Pons (tissue), 1 donor: ENCODE measurements around the gene RPL22.

Experiments used
- DNase-seq: peaks from one replicate; pipeline ENCODE4 v3.0.0-alpha.2; 2016; ENCODE audit warnings: low spot score

RPL22 gene

DNA sequence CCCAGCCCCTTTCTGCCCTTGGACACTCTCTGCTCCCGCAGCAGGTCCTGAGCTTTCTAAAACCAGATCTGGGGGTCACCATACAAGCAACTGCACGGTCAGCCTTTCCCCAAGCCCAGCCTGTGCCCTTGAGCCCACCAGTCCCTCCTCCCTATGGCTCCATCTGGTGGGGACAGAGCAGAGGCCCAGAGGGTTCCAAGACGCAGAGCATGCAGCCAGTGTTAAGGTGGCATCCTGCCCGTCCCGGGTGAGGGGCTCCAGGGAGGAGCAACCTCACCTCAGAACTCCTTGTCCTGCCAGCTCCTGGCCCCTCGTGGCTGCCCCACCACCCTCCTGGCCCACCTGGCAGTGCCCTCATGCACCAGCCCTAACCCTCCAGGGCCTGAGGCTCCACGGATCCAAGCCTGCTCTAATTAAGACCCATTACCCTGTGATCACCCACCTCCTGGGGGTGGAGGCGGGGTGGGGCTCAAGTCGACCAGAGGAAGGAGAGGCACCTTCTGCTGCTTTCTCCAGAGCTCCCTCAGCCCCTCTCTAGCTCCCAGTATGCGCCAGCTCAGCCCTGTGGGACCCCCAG is 27.8 kb downstream of the RPL22 start:
- no peak for DNase-seq

DNA sequence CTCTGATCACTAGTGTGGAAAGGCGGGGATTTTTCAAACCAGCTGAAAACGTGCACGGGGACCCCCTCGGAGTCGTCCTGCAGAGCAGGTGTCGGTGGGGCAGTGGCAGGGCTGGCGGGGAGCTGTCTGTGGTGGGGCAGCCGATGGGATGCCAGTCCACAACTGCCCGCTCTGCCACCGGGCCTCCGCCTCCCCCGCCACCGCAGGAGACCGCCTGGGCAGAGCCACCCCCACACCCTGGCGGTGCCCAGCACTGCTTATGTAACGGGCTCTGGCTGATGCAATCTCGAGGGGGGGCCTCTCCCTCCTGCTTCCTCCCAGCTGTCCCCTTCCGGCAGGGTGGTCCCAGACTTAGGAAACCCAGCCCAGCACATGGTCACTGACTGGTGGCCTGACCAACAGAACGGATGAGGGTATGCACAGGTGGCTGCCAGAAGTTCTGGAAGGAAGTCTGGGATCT is 28.6 kb downstream of the RPL22 start:
- no peak for DNase-seq

DNA sequence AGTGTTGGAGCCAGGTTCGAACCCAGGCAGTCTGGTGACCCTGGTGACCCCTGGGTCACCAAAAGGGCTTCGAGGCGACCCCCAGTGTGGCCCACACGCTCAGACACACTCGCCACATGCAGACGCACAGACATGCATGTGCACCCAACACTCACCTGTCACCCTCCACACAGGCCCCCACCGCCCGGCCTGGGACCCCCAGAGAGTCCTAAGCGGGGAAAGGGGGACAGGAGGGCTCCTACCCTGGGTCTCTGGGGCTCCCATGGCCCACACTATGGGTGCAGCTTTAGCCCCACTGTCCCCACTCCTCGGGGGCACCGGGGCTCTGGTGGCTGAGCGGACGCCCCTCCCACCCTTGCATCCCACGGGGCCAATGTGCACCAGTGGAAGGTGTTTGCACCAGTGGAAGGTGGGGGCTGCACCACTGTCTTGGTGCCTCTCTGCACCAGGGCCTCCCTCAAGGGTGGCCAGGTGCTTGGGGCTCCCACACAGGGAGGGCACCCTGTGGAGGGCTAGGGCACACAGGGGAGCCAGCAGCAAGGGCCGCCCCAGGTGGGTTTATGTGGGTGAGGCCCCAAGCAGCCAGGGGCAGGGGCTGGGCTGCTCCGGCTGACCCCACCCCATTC is 29.2 kb downstream of the RPL22 start:
- no peak for DNase-seq

DNA sequence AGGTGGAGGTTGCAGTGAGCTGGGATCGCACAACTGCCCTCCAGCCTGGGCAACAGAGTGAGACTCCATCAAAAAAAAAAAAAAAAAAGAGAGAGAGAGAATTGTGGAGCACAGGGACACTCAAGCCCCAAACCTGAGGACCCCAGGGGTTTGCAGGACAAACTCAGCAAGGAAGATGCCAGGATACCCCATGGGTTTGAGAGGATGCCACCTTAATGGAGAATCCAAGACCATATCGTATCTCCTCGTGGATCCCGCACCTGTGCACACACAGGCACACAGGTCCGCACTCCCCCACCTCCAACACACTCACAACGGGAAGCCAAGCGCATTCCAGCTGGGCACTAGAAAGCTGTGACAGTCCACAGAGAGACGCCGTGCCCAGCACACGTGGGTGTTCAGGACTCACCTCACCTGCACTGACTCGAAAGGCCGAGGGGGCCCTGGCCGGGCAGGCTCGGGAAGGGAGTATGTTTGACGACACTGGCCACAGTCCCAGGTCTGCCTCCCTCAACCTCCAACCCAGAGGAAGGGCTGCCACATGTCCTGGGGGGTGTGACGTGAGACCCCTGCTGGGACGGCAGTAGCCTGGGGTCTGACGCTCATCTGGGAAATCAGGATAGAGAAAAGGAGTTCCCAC is 30.3 kb downstream of the RPL22 start:
- DNase-seq, result no peak

DNA sequence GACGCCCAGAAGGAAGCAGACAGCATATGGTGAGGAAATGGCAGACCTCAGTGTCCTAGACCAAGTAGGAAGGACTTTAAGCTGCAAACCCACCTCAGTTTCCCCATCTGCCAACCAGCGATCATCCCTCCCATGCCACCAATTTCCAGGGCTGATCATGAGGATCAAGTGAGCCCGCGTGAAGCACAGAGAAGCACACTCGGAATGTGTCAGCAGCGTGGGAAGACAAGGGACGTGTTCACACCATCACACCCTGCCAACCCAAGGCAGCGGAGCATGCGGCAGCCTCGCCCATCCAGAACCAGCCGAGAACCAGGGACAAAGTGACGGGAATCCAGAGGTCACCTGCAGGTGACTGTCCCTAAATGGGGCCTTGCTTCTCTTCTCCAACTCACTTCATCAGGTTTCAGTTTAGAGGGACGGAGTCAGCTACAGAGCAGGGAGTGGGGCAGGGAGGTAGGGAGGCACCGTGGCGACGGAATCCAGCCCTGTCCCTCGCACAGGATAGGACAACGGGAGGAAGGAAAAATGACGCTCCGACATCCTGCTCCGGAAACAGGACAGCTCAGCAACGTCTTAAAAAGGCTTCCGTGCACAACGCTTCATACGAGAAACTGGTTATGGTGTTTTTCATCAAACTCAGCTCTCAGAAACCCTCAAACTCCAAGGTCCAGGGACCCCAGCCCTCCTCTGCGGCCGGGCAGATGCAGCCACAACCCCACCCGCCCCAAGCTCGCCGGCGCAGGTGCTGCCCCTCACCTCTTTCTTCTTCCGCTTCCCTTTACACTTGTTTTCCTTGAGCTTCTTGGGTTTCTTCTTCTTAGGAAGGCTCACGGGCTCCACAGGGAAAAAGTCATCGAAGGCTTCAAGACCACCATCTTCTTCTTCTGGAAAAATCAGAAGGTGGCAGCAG is 31.7 kb downstream of the RPL22 start:
- no peak for DNase-seq

DNA sequence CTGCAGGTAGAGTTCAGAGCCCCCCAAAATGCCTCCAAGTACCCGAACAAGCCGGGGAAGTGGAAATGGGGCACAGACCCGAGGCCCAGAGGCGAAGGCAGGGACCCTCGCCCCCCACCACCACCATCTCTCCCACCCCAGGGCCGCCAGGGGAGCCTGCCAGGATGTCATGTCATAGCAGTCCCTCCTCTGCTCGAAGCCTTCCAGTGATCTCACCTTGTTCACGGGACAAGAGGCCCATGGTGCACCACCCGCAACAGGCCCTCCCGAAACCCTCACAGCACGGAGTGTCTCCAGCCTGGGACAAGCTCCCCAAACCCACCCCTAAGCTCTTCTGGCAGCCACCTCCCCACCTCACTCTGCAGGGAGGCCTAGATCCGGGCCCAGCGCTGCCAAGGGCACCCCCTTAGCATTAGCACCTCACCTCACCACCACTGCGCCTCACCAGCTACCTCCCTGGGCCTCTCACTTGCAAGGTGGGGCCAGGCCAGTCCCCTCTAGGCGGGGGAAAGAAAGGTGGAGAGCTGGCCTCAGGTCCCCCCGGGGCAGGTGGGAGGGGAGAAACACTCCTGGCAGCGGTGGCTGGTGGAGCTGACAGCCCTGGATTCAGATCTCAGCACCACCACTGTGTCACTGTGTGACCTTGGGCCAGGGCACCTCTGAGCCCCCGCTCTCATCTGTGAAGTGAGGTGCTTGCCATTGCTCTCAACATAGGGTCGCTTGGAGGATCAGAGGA is 32.6 kb downstream of the RPL22 start:
- DNase-seq, result no peak

DNA sequence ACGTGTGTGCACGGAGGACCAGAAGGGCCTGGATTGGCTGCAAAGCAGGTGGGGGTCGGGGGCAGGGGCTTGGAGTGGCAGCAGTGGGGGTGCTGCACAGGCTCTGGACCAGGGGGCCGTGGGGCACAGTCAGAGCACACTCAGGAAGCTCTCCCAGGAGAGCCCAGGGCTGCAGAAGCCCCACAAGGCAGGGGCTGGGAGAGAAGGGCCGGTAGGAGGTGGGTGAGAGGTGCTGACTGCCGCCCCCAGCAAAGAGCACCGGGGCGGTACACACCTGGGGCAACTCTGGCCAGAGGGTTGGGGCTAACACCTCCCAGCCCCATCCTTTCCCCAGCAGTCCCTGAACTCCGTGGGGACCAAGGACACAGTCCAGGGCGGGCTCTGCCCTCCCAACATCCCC is 33.2 kb downstream of the RPL22 start:
- no peak for DNase-seq

DNA sequence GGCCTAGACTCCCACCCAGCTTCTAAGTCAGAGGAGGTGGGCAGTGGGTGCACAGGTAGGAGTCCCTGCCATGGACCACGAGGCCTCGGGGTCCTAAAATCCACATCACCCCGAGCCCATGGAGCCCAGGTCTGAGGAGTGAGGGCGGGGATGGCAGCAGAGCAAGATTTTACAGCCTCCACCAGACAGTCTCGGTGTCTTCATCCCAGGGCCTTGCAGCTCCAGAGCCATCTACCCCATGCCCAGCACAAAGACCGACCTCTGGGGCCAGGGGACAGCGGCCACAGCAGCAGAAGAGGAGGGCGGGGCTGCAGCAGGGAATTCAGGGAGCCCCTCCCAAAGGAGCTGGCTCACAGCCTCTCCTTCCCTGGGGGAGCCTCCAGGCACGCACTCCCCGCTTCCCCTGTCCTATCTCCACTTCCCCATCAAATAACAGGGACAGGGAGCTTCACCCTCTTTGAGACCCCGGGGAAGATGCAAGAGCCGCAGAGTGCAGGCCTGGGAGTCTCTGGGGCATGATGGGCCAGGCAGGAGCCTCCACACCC is 33.9 kb downstream of the RPL22 start:
- no peak for DNase-seq

DNA sequence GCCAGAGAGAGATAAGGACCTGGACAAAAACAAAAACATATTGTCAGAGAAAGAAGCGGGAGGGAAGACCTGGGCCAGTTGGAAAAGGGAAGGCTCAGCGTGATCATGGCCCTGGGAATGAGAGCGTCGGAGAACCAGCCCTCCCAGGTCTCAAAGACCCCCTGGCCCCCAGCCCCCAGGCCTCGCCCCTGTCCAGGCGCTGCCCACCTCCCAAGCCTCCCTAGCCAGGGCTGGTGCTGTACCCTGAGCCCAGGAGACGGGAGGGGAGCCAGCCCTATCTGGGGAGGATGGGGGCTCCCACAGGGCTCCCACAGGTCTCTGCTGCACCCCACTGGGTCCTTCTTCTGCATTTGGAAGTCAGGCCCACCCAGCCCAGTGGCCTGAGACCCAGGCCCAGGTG is 34.4 kb downstream of the RPL22 start:
- DNase-seq, result no peak

DNA sequence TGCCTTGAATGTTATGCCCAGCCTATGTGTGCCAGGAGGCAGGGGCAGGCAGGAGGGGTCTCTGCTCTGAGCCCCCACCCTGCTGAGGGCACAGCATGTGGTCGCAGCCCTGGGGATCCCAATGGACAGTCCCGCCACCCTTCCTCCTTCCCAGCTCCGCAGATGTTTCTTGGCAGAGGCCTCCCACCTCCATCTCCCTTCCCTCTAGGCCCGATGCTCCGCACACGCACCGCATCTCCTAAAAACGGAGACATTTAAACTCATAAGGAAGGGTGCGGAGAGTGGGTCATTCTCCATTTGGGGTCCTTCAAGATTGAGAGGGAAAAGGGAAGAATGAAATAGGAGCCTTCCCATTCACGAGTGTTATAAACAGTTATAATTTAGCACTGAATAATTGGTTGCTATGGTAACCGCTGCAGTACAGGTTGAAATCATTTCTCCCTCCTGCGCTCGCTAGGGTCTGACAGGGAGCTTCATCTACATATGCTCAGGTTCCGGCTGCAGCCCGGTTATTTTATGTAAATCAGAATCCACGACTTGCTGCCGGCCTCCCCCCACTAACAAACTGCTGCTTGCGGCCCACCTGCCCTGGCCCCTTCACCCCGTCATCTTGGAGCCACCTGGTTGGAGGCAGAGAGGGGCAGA is 35.3 kb downstream of the RPL22 start:
- DNase-seq, result no peak

DNA sequence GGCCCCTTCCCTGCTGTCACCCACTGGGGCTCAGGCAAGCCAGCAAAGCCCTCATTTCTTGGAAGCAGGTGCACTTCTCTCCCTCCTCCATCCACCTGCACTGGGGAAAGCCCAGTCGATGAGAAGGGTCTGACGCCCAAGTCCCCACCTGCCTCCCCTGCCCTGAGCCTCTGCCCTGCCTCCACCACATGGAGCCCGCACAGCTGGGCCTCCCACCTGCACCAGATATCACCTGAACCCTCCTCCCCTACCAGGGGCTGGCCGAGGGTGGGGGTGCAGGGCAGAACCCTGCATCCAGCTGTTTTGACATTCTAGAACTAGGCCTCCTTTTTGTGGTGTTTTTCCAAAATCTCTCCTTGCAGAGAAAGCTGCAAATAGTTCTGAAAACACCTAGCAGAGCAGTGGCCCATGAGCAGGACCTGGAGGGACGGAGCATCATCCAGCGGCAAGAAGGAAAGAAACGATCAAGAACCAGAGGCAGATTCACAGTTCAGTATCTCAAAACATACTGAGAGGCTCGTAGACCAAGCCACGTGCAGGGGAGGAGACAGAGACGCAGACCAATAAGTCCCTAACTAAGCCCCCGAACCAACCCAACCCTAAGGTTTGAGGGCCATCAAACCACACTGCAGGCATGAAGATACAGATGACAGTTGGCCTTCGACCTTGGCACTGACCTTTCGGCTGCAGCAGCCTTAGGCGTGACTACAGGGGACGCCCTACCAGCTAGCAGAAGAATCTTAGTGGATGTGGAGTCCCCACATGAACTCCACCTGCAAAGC is 36.0 kb downstream of the RPL22 start:
- no peak for DNase-seq

DNA sequence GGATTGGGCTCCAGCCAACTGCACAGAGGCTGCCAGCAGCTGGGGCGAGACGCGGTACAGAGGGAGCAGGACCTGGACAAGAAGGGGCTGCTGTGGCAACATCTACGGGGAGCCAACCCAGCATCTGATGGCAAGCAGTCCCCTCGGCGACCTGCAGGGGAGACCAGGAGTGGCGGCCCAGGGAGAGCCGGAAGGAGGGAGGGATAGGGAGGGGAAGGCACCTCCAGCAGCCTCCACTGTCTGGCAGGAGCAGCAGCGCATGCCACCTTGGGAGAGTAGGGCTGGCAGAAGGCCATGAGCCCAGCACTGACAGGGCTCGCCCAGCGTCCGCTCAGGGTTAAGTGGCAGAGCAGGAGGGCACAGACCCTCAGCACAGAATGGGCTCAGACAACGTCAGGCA is 36.6 kb downstream of the RPL22 start:
- no peak for DNase-seq

DNA sequence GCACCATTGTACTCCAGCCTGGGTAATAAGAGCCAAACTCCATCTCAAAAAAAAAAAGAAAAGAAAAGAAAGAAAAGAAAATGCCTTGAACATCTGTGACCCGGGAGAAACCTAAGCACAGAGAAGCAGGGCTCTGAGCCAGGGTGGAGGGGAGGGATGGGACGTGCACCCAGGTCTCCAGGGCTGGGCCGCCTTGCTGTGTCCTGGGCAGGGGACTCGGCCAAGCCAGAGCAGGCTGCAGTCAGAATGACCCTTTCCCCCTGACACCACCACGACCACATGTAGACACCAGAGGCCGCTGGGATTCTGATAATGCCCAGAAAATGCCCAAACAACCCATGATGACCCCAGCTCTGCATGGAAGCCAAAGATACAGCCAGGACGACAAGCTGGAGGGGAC is 37.1 kb downstream of the RPL22 start:
- no peak for DNase-seq

DNA sequence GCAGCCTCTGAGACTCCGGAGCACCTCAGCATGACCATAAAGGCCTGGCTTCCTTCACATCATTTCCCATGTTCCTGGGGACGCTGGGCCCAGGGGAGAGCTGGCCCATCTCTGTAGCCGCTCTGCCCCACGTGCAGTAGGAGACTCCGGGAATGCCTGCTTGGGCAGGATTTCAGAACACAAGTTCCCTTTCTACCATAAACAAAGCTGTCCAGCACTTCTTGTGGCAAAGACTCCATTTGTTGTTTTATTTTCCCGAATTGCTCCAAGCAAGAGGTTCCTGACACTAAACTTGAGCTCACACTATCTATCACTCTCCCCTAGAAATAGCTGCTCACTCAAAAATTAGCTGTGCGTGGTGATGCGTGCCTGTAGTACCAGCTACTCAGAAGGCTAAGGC is 41.2 kb downstream of the RPL22 start:
- no peak for DNase-seq

DNA sequence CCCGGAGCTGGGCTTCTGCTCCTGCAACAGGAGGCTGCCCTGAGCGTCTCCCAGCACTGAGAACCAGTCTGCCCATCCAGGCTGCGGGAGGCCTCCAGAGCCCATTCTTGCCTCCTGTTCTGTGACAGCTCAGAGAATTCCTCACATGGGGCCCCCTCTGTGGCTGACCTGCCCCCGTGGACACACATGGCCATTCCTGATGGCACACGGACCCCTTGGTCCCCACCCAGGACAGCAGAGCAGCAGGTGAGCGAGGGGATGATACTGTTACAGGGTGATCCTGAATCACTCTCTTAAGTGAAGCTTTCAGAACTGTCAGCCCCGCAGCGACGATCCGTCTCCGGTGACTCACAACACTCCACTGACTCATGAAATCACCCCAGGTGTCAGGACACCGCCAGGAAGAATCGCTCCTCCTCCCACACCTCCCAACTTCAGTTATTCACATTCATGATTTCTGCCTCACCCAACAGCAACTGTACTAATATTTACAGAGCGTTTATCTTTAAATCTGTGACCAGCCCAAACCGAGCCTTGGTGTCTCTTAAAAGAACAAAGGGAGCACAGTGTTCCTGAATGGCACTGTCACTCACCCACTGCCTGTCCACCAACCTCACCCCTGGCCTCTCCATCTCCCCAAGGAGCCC is 41.7 kb downstream of the RPL22 start:
- DNase-seq, result peak; percentile 2

DNA sequence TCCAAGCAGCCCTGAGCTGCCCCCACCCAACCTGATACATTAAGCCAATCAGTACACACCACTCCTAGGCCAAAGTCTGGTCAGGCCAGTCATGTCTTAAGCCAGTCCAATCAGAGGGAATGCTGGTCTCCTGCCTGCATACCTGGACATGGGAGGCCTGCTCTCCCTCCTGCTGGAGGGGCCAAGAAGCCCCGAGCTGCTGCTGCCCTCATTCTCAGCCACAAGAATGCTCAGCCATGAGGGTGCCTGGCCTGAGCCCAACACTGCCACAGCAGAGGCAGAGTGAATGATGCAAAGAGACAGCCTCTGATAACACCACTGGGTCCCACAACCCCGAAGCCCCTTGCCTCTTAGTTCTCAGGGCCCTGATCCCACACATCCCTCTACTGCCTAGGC is 42.3 kb downstream of the RPL22 start:
- DNase-seq, result no peak

DNA sequence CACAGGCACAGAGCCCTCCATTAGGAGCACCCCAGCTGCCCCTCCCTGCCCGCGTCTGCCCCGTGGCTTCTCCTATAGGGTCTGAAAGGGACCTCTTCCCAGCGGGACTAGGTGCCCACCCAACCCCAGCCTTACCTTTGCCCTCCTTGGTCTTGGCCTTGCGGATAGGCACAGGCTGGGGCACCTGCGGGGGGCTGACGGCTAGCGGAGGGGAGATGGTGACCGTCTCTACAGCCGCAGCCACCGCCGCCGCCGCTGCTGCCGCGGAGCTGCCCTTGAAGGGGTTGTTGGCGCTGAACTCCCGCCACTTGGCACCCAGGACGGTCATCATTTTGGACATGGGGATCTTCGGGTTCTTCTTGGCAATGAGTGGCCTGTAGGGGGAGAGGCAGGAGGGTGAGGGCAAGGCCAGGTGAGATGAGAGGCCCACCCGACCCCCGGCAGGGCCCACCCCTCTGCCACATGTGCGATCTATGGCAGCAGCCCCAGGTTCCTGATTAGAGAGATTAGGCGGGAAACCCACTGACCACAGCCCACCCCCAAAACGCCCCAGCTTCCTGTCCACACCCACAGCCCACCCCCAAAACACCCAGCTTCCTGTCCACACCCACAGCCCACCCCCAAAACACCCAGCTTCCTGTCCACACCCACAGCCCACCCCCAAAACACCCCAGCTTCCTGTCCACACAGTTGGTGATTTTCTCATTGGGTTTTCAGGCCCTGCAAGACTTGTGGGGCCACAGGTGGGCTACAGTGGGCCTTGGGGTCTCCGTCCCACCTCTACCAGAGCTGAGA is 44.7 kb downstream of the RPL22 start:
- no peak for DNase-seq

DNA sequence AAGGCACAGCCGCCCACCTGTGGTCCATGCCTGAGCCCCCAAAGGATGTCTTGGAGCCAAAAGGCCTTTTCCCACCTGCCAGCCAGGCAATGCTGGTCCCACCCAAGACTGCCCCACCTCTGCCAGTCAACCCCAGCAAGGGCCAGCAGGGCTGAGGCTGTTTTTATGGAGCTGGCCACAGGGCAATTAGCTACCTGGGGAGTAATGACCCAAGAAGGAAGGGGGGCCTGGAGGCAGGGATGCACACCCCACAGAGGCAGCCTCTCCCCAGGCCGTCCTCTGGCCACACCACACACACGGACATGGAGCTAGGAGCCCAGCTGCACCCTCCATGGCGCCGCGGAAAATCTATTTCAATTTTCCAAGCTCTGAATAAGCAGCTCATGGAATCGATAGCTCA is 46.5 kb downstream of the RPL22 start:
- no peak for DNase-seq

DNA sequence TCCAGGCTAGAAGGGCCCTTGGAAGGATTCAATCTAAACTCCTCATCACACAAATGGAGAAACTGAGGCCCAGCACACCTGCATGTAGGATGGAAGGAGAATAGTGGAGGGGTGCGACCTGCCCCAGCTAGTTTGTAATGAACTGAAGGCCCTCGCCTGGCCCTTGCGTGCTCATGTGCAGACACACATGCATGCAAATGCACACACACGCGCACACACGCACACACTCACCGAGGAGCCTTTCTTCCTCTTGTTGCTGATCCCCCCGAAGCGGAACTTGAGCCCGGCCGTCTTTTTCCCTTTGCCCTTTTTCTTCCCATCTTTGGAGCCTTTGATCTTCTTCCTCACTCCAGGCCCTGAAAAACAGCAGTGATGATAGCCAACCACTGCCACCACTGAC is 47.2 kb downstream of the RPL22 start:
- DNase-seq, result no peak
